Tibial artery (tissue), 4 donors: ENCODE measurements around the gene ZBTB17.

Source experiments
- DNase-seq, 2 donors: peaks; one replicate each; pipeline ENCODE4 v3.0.0-alpha.2; 2019
- H3K27ac ChIP-seq, 2 donors: fragments of 200-600 bp; sonication (generic) in 1 of 2; 1 replicate in 1 of 2; 2 replicates in 1 of 2; pipeline ENCODE4 v1.5.1; 2018 to 2019; ENCODE audit warnings: mild to moderate bottlenecking in 1 of 2
- H3K27me3 ChIP-seq, 2 donors: fragments of 200-600 bp; sonication (generic) in 1 of 2; one replicate each; pipeline versions ENCODE4 v1.5.1 to v1.6.0; 2016 to 2019
- H3K36me3 ChIP-seq, 3 donors: fragments of 200-600 bp; sonication (generic) in 2 of 3; one replicate each; pipeline ENCODE4 v1.5.1; 2016 to 2019; ENCODE audit warnings: mild to moderate bottlenecking in 2 of 3
- H3K4me1 ChIP-seq, 4 donors: fragments of 200-600 bp; sonication (generic) in 2 of 4; 1 replicate in 3 of 4; 2 replicates in 1 of 4; pipeline ENCODE4 v1.5.1; 2016 to 2019
- H3K4me3 ChIP-seq, 2 donors: fragments of 200-600 bp; sonication (generic) in 1 of 2; 1 replicate in 1 of 2; 2 replicates in 1 of 2; pipeline ENCODE4 v1.5.1; 2018 to 2019; ENCODE audit warnings: mild to moderate bottlenecking in 2 of 2
- H3K9me3 ChIP-seq, 3 donors: fragments of 200-600 bp; sonication (generic) in 1 of 3; one replicate each; pipeline ENCODE4 v1.5.1; 2016 to 2019
- CTCF ChIP-seq, 2 experiments: fragments of 200-600 bp in 1 of 2; fragments of 450-650 bp in 1 of 2; IDR thresholded peaks; one replicate each; pipeline ENCODE4 v1.5.1; 2017 to 2019; ENCODE audit warnings: antibody characterized with exemption in 2 of 2, mild to moderate bottlenecking in 1 of 2, moderate library complexity in 1 of 2
- intact Hi-C: fragments of 100-400 bp; cut with DNase I; formaldehyde crosslinking; loops from one replicate; pipeline ENCODE4 v1.15.0; 2023; ENCODE audit warnings: low total_unique reads

The ZBTB17 gene

DNA sequence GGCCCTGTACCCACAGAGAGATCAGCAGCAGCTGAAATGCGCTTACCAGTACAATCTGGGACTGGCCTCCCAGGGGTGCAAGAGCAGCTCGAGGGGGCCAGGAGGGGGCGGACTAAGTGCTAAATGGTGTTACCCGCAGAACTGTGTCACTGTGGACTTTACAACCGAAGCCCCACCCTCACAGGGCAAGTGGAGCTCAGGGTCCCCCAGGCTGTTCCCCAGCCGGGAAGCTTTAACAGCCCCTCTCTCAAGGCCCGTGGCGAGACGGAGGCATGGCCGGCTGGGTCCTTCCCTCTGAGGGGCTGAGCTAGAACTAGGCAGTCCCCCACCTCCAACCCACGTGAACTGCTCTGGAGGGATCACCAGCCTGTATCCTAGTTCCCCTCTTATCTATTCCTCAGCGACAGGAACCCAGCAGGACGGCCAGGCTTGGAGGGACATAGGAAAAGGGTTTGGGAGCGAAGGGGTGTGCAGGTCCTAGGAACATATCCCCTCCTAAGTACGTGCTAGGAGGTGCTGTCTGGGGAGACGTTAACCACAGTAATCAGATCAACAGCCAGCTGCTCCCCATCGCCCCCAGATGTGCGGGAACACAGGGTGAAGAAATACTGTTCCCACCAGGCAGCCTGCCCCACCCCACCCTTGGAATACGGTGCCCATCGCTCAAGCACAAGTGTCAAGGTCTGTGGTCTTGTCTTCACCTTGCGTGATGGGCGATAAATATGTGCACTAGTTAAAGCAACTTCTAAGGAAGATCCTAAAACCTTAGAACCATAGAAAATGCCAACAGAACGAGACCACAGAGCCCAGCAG, 24.4 kb downstream of the ZBTB17 start:
- intact Hi-C loops, result no loop called here
- no peaks in the 10 kb centered on the region for H3K27me3 ChIP-seq
- H3K4me3 ChIP-seq, result no peak overlapping the region
- peak overlapping the region; percentile 95 to 96 for H3K27ac ChIP-seq
- H3K9me3 ChIP-seq, result no peaks in the 10 kb centered on the region
- DNase-seq, result peak in 1 of 2 donors; percentile 63
- peaks cover 0 to 15% (median 9%) of the 10 kb centered on the region in 3 donors for H3K36me3 ChIP-seq
- H3K4me1 ChIP-seq, result peaks cover 11 to 89% (median 75%) of the 10 kb centered on the region in 4 donors
- TF ChIP-seq CTCF (IDR thresholded peaks at IDR 0.05), result no peak

GRCh38 chr1:15950763-15951295, 25.1 kb downstream of the ZBTB17 start:
- TF ChIP-seq CTCF (IDR thresholded peaks at IDR 0.05), result no peak
- H3K27me3 ChIP-seq, result no peaks in the 10 kb centered on the region
- peaks cover 0 to 22% (median 16%) of the 10 kb centered on the region in 3 donors for H3K36me3 ChIP-seq
- H3K4me1 ChIP-seq, result peaks cover 11 to 87% (median 72%) of the 10 kb centered on the region in 4 donors
- no peaks in the 10 kb centered on the region for H3K9me3 ChIP-seq
- peak overlapping the region; percentile 95 to 96 for H3K27ac ChIP-seq
- intact Hi-C loops, result no loop called here
- no peak overlapping the region for H3K4me3 ChIP-seq
- DNase-seq, result peak; percentile 81 to 90

DNA sequence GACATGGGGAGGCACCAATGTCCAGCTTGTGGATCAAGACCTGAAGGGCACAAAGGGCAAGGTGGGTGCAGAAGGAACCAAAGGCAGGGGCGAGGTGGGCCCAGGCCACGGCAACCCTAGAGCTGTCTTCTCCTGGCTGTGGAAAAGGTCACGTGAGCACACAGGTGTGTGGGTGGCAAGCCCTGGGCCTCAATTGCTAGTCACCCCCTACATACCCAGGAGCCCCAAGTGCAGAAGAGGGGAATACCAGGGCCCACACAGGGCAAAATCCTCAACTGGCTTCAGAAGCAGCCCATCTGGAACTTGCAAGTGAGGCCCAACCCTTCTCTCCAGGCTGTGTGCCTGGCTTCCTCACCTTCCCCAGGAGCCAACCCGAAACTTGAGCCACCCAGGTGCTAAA, 25.6 kb downstream of the ZBTB17 start:
- peak overlapping the region; percentile 95 to 96 for H3K27ac ChIP-seq
- intact Hi-C loops, result no loop called here
- no peak for TF ChIP-seq CTCF (IDR thresholded peaks at IDR 0.05)
- peaks cover 11 to 84% (median 71%) of the 10 kb centered on the region in 4 donors for H3K4me1 ChIP-seq
- H3K27me3 ChIP-seq, result no peaks in the 10 kb centered on the region
- DNase-seq, result no peak
- H3K36me3 ChIP-seq, result peaks cover 0 to 27% (median 21%) of the 10 kb centered on the region in 3 donors
- H3K4me3 ChIP-seq, result peak overlapping the region; percentile 33 to 43
- no peaks in the 10 kb centered on the region for H3K9me3 ChIP-seq

GRCh38 chr1:15949453-15950245, 26.3 kb downstream of the ZBTB17 start:
- no peaks in the 10 kb centered on the region for H3K27me3 ChIP-seq
- peaks cover 5 to 34% (median 28%) of the 10 kb centered on the region in 3 donors for H3K36me3 ChIP-seq
- intact Hi-C loops, result loop anchor here (5.0 to 10.0 kb wide), 2 partner anchors 37 to 55 kb away; no protein-coding TSS in a partner anchor
- peaks cover 11 to 84% (median 70%) of the 10 kb centered on the region in 4 donors for H3K4me1 ChIP-seq
- peak overlapping the region; percentile 95 to 96 for H3K27ac ChIP-seq
- no peaks in the 10 kb centered on the region for H3K9me3 ChIP-seq
- peak overlapping the region; percentile 33 to 43 for H3K4me3 ChIP-seq
- DNase-seq, result peak; percentile 96 to 99
- TF ChIP-seq CTCF (IDR thresholded peaks at IDR 0.05), result no peak
